Kidney glomerular epithelial cell (primary cell): ENCODE data around the gene TMEM154.

Source experiments
- DNase-seq: peaks from one replicate; lab custom pipeline; 2025; lab: John Stamatoyannopoulos, UW

The TMEM154 gene

GRCh38 chr4:152696764-152697261 lies 17.0 kb upstream of the TMEM154 start:
- peak; percentile 56 for DNase-seq

DNA sequence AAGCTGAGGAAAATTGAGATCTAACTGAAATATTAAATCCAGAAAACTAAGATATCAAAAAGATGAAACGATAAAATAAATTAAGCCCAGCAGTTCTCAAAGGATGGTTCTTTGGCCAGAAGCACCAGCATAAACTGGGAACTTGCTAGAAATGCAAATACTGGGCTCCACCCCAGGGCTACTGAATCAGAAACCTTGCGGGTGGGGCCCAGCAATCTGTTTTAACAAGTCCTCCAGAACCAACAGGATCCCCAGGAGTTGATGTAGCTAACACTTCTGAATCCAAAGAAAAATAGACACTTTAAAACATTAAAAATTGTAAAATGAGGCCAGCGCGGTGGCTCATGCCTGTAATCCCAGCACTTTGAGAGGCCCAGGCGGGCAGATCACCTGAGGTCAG lies 14.1 kb upstream of the TMEM154 start:
- no peak for DNase-seq

DNA sequence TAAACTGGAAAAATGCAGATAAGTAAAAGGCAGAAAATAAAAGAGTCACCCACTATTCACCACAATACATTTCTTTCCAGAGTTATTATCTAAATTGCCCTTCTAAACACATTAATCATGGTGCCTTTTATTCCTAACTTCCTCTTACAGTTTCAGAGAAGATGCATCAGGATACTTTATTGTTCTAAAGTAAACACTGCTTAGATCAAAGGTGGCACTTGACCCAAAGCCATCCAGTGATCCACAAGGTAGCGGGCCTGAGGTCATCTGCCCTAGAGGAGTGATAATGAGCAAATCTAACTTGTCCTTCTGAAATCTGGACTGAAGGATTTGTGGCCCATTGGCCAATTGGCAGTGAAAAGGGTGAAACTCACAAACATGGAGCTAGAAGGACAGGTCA lies 12.0 kb upstream of the TMEM154 start:
- no peak for DNase-seq

GRCh38 chr4:152690706-152691651 lies 11.2 kb upstream of the TMEM154 start:
- DNase-seq = peak; percentile 7

DNA sequence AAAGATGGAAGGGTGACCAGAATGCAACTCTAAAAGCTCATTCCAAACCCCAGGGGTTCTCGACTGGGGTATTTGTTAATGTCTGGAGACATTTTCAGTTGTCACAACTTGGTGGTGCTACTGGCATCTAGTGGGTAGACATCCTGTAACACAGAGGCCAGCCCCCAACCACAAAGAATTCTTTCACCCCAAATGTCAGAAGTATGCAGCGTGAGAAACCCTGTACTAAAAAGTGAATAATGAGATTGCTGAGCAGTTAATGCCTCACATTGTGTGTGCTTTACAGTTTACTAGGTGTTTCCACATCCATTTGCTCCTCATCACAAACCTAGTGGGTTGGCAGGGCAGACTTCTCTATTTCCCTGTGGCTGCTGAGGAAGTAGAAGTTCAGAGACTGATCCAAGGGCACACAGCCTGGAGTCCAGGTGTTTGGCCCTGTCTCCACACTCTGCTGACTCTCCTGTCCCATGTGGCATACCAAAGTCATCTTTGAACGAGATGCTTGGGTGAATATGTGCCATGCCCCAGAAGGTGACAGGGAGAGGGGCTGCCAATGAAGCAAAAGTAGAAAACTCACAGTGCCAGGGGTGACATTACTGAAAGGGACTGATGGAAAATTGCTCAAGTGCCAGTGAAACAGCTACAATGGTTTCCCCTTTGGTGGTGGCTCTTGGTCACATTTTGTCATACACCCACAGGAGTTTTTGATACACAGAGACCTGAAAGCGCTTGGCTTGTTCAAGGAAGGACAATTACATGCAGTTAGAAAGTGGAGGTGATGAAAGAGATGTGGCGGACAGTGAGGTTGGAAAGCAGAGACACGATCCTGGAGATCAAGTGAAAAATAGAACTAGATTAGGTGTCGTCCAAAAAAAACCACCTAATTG lies 10.1 kb upstream of the TMEM154 start:
- DNase-seq = no peak

- no peak for DNase-seq
Measured at GRCh38 chr4:152687974-152688599, 8.3 kb upstream of the TMEM154 start.

DNA sequence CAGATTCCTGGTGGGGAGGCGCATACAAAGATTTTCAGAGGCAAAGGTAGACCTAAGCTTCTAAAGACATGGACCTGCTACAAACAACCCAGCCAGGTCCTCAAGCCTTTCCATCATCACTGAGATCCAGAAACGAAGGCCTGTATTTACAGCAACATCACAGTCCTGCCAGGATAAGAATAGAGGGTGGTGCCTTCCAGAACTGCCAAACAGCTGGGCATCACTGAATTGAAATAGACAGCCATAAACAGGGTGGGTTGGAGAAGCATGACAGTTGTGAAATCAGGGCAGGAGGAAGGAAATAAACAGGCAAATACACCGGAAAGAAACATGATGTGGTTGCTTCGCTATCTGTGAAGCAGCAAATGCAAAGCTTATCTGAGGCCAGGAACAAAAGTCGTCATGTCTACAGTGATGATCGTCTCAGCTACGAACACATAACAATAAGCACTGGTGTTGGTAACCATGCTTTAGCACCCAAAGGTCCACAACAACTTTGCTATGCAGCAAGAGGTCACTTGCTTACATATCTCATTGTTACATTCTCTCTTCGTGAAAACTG lies 6.7 kb upstream of the TMEM154 start:
- DNase-seq = no peak

DNA sequence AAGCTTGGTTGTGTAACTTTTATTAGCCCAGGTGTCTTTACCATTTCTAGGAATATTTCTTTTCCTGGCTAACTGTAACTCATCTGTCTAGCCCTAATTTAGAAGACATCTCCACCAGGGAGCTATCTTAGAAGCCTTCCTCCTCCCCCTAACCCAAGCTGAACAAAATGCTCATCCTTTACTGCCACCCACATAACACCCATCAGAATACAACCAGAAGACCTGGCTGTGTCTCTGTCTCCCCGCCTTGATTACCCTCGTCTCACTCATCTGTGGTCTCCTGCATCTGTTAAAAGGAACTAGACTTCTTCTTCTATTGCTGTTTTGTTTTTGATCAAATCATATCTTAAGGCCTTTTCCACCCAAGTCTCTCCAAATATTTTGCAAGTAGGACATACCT lies 4.8 kb upstream of the TMEM154 start:
- DNase-seq = no peak

DNA sequence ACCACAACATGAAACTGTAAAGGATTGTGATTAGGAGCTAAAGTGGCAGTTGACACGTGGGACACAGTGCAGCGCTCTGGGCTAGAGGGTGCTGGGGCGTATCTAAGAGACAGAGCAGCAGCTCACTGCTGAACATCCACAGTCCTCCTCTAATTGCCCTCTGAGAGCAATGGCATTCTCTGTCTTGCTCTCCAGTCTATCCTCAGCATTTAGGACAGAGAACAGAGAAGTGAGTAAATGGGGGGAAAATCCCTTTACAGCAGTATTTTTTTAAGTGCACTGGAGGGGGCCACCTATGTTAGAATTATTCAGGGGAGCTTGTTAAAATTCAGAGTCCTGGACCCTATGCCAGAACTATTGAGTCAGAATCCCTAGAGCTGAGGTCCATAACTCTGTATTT lies 4.2 kb upstream of the TMEM154 start:
- DNase-seq = no peak

GRCh38 chr4:152682143-152682941 lies 2.5 kb upstream of the TMEM154 start:
- no peak for DNase-seq

GRCh38 chr4:152680988-152681603 lies 1.3 kb upstream of the TMEM154 start:
- peak; percentile 96 for DNase-seq

- no peak for DNase-seq
Measured at GRCh38 chr4:152678841-152679240, 956 bp downstream of the TMEM154 start.

DNA sequence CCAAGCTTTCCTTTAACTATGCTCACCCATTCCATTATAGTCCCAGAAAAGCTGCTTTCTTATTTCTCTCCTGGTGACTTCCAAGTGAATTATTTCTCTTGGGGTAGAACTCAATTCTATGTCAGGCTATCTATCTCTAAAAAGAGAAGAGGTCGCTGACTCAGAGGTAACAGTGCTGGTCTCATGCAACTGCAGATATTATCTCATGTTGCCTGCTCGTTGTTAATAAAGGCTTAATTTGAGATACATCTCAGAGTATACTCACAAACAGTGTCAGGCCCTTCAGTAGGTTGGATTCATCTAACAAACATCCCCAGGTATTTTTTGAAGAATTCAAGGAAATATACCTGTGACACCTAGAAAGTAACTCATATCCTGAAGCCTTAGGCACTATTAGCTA lies 2.7 kb downstream of the TMEM154 start:
- DNase-seq = no peak

DNA sequence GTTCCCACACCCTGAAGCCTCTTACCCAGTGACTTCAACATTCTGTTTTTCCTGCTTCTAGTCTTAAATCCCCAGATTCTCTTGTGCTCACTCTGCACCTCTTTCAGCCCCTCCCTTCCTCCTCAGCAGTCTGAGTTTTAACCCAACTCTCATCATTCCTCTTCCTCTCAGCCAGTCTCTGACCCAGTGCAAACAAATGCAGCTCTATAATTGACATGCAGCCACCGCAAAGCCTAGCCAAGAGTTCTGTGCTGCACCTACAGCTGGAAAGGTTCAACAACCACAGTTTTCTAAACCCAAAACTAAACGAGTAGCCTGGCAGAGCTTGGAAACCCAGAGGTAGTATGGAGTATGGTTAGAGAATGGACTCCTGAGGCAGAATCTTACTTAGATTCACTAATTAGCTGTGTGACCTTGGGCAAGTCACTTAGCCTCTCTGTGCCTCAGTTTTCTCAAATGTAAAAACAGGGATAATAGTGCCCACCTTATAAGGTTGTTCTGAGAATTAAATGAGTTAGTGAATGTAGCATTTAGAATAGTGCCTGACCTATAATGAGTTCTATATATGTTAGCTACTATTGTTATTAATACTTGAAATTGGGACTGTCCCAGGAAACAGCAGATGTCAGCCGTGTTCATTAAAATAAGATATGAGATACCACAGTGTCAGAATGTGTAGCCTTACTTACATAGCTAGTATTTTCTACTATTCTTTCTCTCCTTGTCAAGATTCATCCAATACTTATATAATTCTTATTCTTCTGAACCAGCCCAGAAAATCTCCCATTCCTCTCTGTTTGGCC lies 3.5 kb downstream of the TMEM154 start:
- DNase-seq = no peak

DNA sequence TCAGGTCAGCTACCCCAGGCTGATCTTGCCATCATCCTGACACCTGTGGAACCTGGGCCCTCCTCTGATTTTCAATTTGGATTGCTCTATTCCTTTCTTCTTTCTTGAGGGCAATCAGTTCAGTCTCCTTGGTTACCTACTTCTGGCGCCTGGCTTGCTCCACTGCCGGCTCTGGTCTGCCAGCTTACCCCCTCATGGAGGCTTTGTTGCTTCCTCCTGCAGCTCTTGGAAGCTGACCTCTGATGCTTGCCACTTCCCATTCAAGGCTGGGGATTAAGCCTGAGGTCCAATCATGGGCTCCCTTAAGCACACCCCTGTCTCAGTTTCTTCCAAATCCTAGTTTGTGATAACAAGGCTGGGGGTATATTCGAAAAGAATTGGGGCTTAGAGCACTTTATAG lies 5.4 kb downstream of the TMEM154 start:
- DNase-seq = no peak

DNA sequence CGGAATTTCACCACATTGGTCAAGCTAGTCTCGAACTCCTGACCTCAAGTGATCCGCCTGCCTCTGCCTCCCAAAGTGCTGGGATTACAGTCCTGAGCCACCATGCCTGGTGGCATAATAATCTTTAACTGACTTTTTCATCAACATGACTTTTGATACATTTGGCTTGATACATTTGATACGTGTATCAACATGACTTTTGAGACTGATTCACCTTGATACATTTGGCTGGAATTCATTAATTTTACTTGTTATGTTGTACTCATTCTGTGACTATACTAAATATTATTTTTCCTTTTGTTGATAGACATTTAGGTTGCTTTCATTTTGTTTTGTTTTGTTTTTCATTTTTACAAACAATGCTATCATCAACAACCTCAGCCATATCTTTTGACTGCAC lies 6.3 kb downstream of the TMEM154 start:
- no peak for DNase-seq

GRCh38 chr4:152672206-152673092 lies 7.3 kb downstream of the TMEM154 start:
- no peak for DNase-seq

DNA sequence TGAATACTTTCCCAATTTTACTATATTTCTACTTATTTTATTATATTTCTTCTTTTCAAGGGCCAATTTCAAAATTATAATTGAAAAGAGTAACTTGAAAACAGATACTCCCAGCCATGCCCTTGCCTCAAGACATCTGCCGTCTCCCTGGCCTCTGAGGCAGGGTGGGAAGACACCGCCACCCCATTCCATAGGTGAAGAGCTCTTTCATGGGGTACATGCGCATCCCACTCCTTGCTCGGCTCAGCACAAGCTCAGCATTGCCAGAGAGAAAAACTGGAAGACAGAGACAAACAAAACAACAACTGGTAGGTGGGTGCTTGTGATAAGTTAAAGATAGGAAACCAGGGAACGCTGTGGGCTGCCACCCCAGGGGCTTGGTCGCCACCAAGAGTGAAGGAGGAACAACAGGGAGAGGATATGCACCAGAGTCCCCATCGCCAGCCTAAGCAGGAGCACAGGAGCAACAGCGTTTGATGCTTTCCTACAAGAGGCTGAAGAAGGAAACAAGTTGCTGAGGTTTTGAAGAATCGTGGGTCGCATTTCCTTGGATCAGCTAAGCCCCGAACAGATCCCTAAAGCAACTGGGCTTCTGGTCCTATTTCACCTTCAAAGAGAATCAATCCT lies 11.3 kb downstream of the TMEM154 start:
- no peak for DNase-seq
